Subcutaneous abdominal adipose tissue (tissue), 5 donors: ENCODE data around the gene TAS2R38.

Experiments used
- H3K27ac ChIP-seq: one replicate; pipeline ENCODE4 v1.7.0; 2013; ENCODE audit warnings: low read depth, mild to moderate bottlenecking, inconsistent platforms, low read length, moderate library complexity
- H3K27me3 ChIP-seq, 5 donors: one replicate each; pipeline ENCODE4 v1.7.0; 2013; ENCODE audit warnings: low read length in 5 of 5, inconsistent platforms in 1 of 5; ENCODE audit not compliant: control insufficient read depth in 5 of 5, insufficient read depth in 4 of 5
- H3K36me3 ChIP-seq, 5 donors: one replicate each; pipeline ENCODE4 v1.7.0; 2013; ENCODE audit warnings: low read length in 5 of 5; ENCODE audit not compliant: control insufficient read depth in 5 of 5, insufficient read depth in 5 of 5
- H3K4me1 ChIP-seq, 5 donors: one replicate each; pipeline ENCODE4 v1.7.0; 2013; ENCODE audit warnings: low read length in 5 of 5, mild to moderate bottlenecking in 3 of 5, moderate library complexity in 1 of 5; ENCODE audit not compliant: control insufficient read depth in 5 of 5, insufficient read depth in 5 of 5
- H3K4me3 ChIP-seq, 5 donors: one replicate each; pipeline ENCODE4 v1.7.0; 2013; ENCODE audit warnings: low read length in 5 of 5, low read depth in 1 of 5
- H3K9ac ChIP-seq, 5 donors: one replicate each; pipeline ENCODE4 v1.7.0; 2013; ENCODE audit warnings: low read length in 5 of 5, mild to moderate bottlenecking in 4 of 5, moderate library complexity in 3 of 5
- H3K9me3 ChIP-seq, 5 donors: one replicate each; pipeline ENCODE4 v1.7.0; 2013; ENCODE audit warnings: low read length in 5 of 5; ENCODE audit not compliant: control insufficient read depth in 5 of 5
- donor health status: healthy.
- donor health status: healthy.
- donor health status: healthy.
- donor health status: healthy.
- donor health status: healthy.

Gene TAS2R38

GRCh38 chr7:141973673-141974072 lies at the start of gene TAS2R38:
TSS of gene TAS2R38 (minus strand) at chr7:141973773. CDS start at chr7:141973689, 84 bp downstream.
- Histone ChIP-seq H3K4me3 (no peak within 1 kb of the TSS), H3K9ac (no peak within 1 kb of the TSS), H3K9me3 (no peaks in the 10 kb centered on the region), H3K36me3 (no peaks in the 10 kb centered on the region), H3K27me3 (no peaks in the 10 kb centered on the region), H3K27ac (no peak within 1 kb of the TSS), H3K4me1 (peaks cover 0 to 6% (median 5%) of the 10 kb centered on the region in 5 donors)

GRCh38 chr7:142018154-142018553 lies 44.6 kb upstream of the TAS2R38 start:
- Histone ChIP-seq H3K4me3 (no peak overlapping the region), H3K9ac (no peak overlapping the region), H3K9me3 (no peaks in the 10 kb centered on the region), H3K36me3 (no peaks in the 10 kb centered on the region), H3K4me1 (no peaks in the 10 kb centered on the region), H3K27ac (no peak overlapping the region), H3K27me3 (no peaks in the 10 kb centered on the region)

- H3K27ac ChIP-seq, result no peak overlapping the region
- H3K9me3 ChIP-seq, result no peaks in the 10 kb centered on the region
- H3K9ac ChIP-seq, result no peak overlapping the region
- no peak overlapping the region for H3K4me3 ChIP-seq
- H3K27me3 ChIP-seq, result no peaks in the 10 kb centered on the region
- no peaks in the 10 kb centered on the region for H3K4me1 ChIP-seq
- H3K36me3 ChIP-seq, result no peaks in the 10 kb centered on the region
Measured at GRCh38 chr7:142017451-142017850, 43.9 kb upstream of the TAS2R38 start.

GRCh38 chr7:142012825-142013511 lies 39.4 kb upstream of the TAS2R38 start:
- H3K36me3 ChIP-seq, result no peaks in the 10 kb centered on the region
- no peaks in the 10 kb centered on the region for H3K27me3 ChIP-seq
- H3K9ac ChIP-seq, result no peak overlapping the region
- no peaks in the 10 kb centered on the region for H3K9me3 ChIP-seq
- no peaks in the 10 kb centered on the region for H3K4me1 ChIP-seq
- no peak overlapping the region for H3K4me3 ChIP-seq
- H3K27ac ChIP-seq, result no peak overlapping the region

- Histone ChIP-seq H3K4me3 (no peak overlapping the region), H3K27me3 (no peaks in the 10 kb centered on the region), H3K9me3 (no peaks in the 10 kb centered on the region), H3K9ac (no peak overlapping the region), H3K36me3 (no peaks in the 10 kb centered on the region), H3K27ac (no peak overlapping the region), H3K4me1 (no peaks in the 10 kb centered on the region)
Measured at GRCh38 chr7:142010952-142011548, 37.5 kb upstream of the TAS2R38 start.

- no peaks in the 10 kb centered on the region for H3K36me3 ChIP-seq
- H3K9me3 ChIP-seq, result no peaks in the 10 kb centered on the region
- H3K4me1 ChIP-seq, result no peaks in the 10 kb centered on the region
- no peak overlapping the region for H3K27ac ChIP-seq
- H3K4me3 ChIP-seq, result no peak overlapping the region
- H3K27me3 ChIP-seq, result no peaks in the 10 kb centered on the region
- no peak overlapping the region for H3K9ac ChIP-seq
Measured at GRCh38 chr7:142009187-142009586, 35.6 kb upstream of the TAS2R38 start.

- H3K4me3 ChIP-seq, result no peak overlapping the region
- no peaks in the 10 kb centered on the region for H3K27me3 ChIP-seq
Measured at GRCh38 chr7:142006577-142006976, 33.0 kb upstream of the TAS2R38 start.

GRCh38 chr7:142002179-142002578 lies 28.6 kb upstream of the TAS2R38 start:
- H3K9ac ChIP-seq, result no peak overlapping the region
- H3K27me3 ChIP-seq, result no peaks in the 10 kb centered on the region
- no peaks in the 10 kb centered on the region for H3K9me3 ChIP-seq
- no peak overlapping the region for H3K27ac ChIP-seq
- H3K4me3 ChIP-seq, result no peak overlapping the region
- H3K4me1 ChIP-seq, result no peaks in the 10 kb centered on the region
- no peaks in the 10 kb centered on the region for H3K36me3 ChIP-seq

More at GRCh38 chr7:142006577-142006976, 33.0 kb upstream of the TAS2R38 start:
- no peaks in the 10 kb centered on the region for H3K9me3 ChIP-seq
- H3K9ac ChIP-seq, result no peak overlapping the region
- no peaks in the 10 kb centered on the region for H3K36me3 ChIP-seq
- H3K27ac ChIP-seq, result no peak overlapping the region
- no peaks in the 10 kb centered on the region for H3K4me1 ChIP-seq

- H3K9me3 ChIP-seq, result no peaks in the 10 kb centered on the region
- no peak overlapping the region for H3K4me3 ChIP-seq
- H3K36me3 ChIP-seq, result no peaks in the 10 kb centered on the region
- H3K27me3 ChIP-seq, result no peaks in the 10 kb centered on the region
- no peaks in the 10 kb centered on the region for H3K4me1 ChIP-seq
- H3K27ac ChIP-seq, result no peak overlapping the region
- no peak overlapping the region for H3K9ac ChIP-seq
Measured at GRCh38 chr7:142001163-142001874, 27.7 kb upstream of the TAS2R38 start.

GRCh38 chr7:142000244-142000643 lies 26.7 kb upstream of the TAS2R38 start:
- Histone ChIP-seq H3K27me3 (no peaks in the 10 kb centered on the region), H3K36me3 (no peaks in the 10 kb centered on the region), H3K9ac (no peak overlapping the region), H3K27ac (no peak overlapping the region), H3K9me3 (no peaks in the 10 kb centered on the region), H3K4me1 (no peaks in the 10 kb centered on the region), H3K4me3 (no peak overlapping the region)
